Activated naive CD4-positive, alpha-beta T cell treated with anti-CD3 and anti-CD28 coated beads, Interleukin-2, amount 50 U/mL, for 24 hours (primary cell): Measurements from ENCODE around the gene CNNM1.
A peak's percentile ranks its signal among the peaks of the same experiment; 100 is the strongest.

Experiments
- H3K27ac Mint-ChIP-seq: one replicate; pipeline ENCODE4 v1.8.0; 2021; ENCODE audit warnings: mild to moderate bottlenecking, mixed read lengths
- H3K27me3 Mint-ChIP-seq: one replicate; pipeline ENCODE4 v1.8.0; 2021; ENCODE audit warnings: mixed read lengths
- H3K36me3 Mint-ChIP-seq: one replicate; pipeline ENCODE4 v1.8.0; 2021; ENCODE audit warnings: mixed read lengths
- H3K4me1 Mint-ChIP-seq: one replicate; pipeline ENCODE4 v1.8.0; 2021; ENCODE audit warnings: mixed read lengths
- H3K4me3 Mint-ChIP-seq: one replicate; pipeline ENCODE4 v1.8.0; 2021; ENCODE audit warnings: mild to moderate bottlenecking, mixed read lengths
- H3K9me3 Mint-ChIP-seq: one replicate; pipeline ENCODE4 v1.8.0; 2021; ENCODE audit warnings: mixed read lengths

Gene CNNM1

GRCh38 chr10:99328579-99329303 lies 415 bp upstream of the CNNM1 start:
- H3K9me3 Mint-ChIP-seq = no peaks in the 10 kb centered on the region
- H3K4me1 Mint-ChIP-seq = peaks cover 19% of the 10 kb centered on the region
- H3K4me3 Mint-ChIP-seq = peak overlapping the region; percentile 77

GRCh38 chr10:99329554-99330346 lies 594 bp downstream of the CNNM1 start:
- H3K9me3 Mint-ChIP-seq = no peaks in the 10 kb centered on the region
- H3K4me3 Mint-ChIP-seq = peak overlapping the region; percentile 70
- peaks cover 19% of the 10 kb centered on the region for H3K4me1 Mint-ChIP-seq
- H3K27ac Mint-ChIP-seq = no peak overlapping the region
- H3K36me3 Mint-ChIP-seq = no peaks in the 10 kb centered on the region
- H3K27me3 Mint-ChIP-seq = peaks cover 30% of the 10 kb centered on the region

More at GRCh38 chr10:99328579-99329303, 415 bp upstream of the CNNM1 start:
- H3K27ac Mint-ChIP-seq = no peak overlapping the region
- H3K27me3 Mint-ChIP-seq = peaks cover 32% of the 10 kb centered on the region
- no peaks in the 10 kb centered on the region for H3K36me3 Mint-ChIP-seq

GRCh38 chr10:99330347-99330924 lies 1.3 kb downstream of the CNNM1 start:
- Mint-ChIP-seq H3K27ac (no peak overlapping the region), H3K9me3 (no peaks in the 10 kb centered on the region), H3K4me3 (peak overlapping the region; percentile 70), H3K4me1 (peaks cover 19% of the 10 kb centered on the region), H3K36me3 (no peaks in the 10 kb centered on the region), H3K27me3 (peaks cover 30% of the 10 kb centered on the region)

- Mint-ChIP-seq H3K36me3 (no peaks in the 10 kb centered on the region), H3K27me3 (peaks cover 29% of the 10 kb centered on the region), H3K27ac (no peak overlapping the region), H3K9me3 (no peaks in the 10 kb centered on the region), H3K4me3 (peak overlapping the region; percentile 70), H3K4me1 (peaks cover 19% of the 10 kb centered on the region)
These were observed 2.1 kb downstream of the CNNM1 start for GRCh38 chr10:99331207-99331803.

DNA sequence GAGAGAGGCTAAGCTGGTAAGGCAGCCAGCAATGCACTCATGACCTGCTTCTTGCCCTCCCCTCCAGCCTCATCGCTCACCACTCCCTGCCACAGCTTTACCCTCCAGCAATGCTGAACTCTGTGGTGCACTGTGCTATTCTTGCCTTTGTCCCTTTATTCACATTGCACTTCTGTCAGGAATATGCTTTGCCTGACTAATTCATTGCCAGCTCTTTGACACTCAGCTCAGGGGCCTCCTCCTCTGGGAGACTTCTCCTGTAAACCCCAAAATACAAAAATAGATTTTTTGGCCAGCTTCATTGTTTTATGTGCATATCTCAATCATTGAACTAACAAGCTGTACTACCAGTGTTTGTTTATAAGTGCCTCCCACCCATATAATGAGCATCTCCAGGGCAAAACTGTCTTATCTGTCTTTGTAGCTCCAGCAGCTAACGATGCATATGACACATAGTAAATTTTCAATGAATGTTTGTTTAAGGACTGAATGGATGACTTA lies 8.2 kb downstream of the CNNM1 start:
- no peaks in the 10 kb centered on the region for H3K9me3 Mint-ChIP-seq
- H3K27me3 Mint-ChIP-seq = peaks cover 11% of the 10 kb centered on the region
- no peak overlapping the region for H3K4me3 Mint-ChIP-seq
- H3K4me1 Mint-ChIP-seq = no peaks in the 10 kb centered on the region
- no peaks in the 10 kb centered on the region for H3K36me3 Mint-ChIP-seq
- no peak overlapping the region for H3K27ac Mint-ChIP-seq

- no peaks in the 10 kb centered on the region for H3K36me3 Mint-ChIP-seq
- peaks cover 9% of the 10 kb centered on the region for H3K27me3 Mint-ChIP-seq
- H3K27ac Mint-ChIP-seq = no peak overlapping the region
- H3K9me3 Mint-ChIP-seq = no peaks in the 10 kb centered on the region
- H3K4me1 Mint-ChIP-seq = no peaks in the 10 kb centered on the region
- no peak overlapping the region for H3K4me3 Mint-ChIP-seq
These were observed 8.7 kb downstream of the CNNM1 start for GRCh38 chr10:99337901-99338300.

- no peaks in the 10 kb centered on the region for H3K36me3 Mint-ChIP-seq
- H3K4me3 Mint-ChIP-seq = no peak overlapping the region
- no peak overlapping the region for H3K27ac Mint-ChIP-seq
- peaks cover 9% of the 10 kb centered on the region for H3K27me3 Mint-ChIP-seq
- H3K4me1 Mint-ChIP-seq = no peaks in the 10 kb centered on the region
- H3K9me3 Mint-ChIP-seq = no peaks in the 10 kb centered on the region
These were observed 9.9 kb downstream of the CNNM1 start for GRCh38 chr10:99339077-99339476.

DNA sequence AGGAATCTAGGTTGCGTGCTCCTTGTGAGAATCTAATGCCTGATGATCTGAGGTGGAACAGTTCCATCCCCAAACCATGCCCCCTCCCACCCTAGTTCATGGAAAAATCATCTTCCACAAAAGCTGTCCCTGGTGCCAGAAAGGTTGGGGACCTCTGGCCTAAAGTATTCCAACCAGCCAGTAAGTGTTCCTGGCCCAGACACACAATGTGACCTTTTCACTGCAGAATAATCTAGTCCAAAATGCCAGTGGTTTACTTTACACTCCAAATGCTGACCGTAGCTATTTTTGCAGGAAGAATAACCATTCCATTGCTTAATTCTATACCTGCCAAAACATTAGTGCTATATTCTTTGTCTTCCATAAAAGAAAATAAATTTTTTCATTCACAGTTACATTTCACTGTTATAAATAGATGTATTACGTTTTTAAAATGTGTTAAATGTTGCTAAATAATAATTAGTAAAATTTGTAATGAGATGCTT lies 10.4 kb downstream of the CNNM1 start:
- Mint-ChIP-seq H3K36me3 (no peaks in the 10 kb centered on the region), H3K27me3 (peaks cover 12% of the 10 kb centered on the region), H3K27ac (no peak overlapping the region), H3K4me3 (no peak overlapping the region), H3K4me1 (no peaks in the 10 kb centered on the region), H3K9me3 (no peaks in the 10 kb centered on the region)

GRCh38 chr10:99340650-99341049 lies 11.5 kb downstream of the CNNM1 start:
- no peaks in the 10 kb centered on the region for H3K36me3 Mint-ChIP-seq
- H3K4me3 Mint-ChIP-seq = no peak overlapping the region
- H3K27me3 Mint-ChIP-seq = peaks cover 12% of the 10 kb centered on the region
- H3K4me1 Mint-ChIP-seq = no peaks in the 10 kb centered on the region
- H3K27ac Mint-ChIP-seq = no peak overlapping the region
- no peaks in the 10 kb centered on the region for H3K9me3 Mint-ChIP-seq

GRCh38 chr10:99341248-99341647 lies 12.1 kb downstream of the CNNM1 start:
- peaks cover 12% of the 10 kb centered on the region for H3K27me3 Mint-ChIP-seq
- H3K4me3 Mint-ChIP-seq = no peak overlapping the region
- no peak overlapping the region for H3K27ac Mint-ChIP-seq
- no peaks in the 10 kb centered on the region for H3K36me3 Mint-ChIP-seq
- H3K9me3 Mint-ChIP-seq = no peaks in the 10 kb centered on the region
- H3K4me1 Mint-ChIP-seq = no peaks in the 10 kb centered on the region

- no peaks in the 10 kb centered on the region for H3K9me3 Mint-ChIP-seq
- no peak overlapping the region for H3K27ac Mint-ChIP-seq
- H3K4me1 Mint-ChIP-seq = no peaks in the 10 kb centered on the region
- no peak overlapping the region for H3K4me3 Mint-ChIP-seq
- no peaks in the 10 kb centered on the region for H3K36me3 Mint-ChIP-seq
- peaks cover 12% of the 10 kb centered on the region for H3K27me3 Mint-ChIP-seq
These were observed 12.8 kb downstream of the CNNM1 start for GRCh38 chr10:99341860-99342490.

- Mint-ChIP-seq H3K36me3 (no peaks in the 10 kb centered on the region), H3K27me3 (peaks cover 9% of the 10 kb centered on the region), H3K9me3 (no peaks in the 10 kb centered on the region), H3K4me3 (no peak overlapping the region), H3K27ac (no peak overlapping the region), H3K4me1 (no peaks in the 10 kb centered on the region)
These were observed 14.1 kb downstream of the CNNM1 start for GRCh38 chr10:99343262-99343661.

DNA sequence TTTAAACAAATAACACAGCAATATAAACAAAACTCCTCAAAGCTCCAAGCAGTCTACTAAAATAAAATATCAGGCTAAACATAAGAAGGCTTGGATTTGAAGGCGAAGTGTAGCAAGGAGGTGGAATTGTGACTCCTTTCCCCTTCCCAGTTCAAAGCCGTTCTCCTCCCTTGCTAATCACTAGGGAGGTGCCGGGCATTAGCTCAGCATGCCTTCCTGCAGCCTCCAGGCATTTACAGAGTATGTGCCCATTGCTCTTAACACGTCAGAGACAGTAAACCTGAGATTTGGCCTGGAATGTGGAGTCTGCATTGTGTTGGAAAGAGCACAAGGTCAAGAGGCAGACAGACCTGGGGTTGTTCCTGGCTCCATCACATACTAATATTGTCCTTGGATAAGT lies 15.6 kb downstream of the CNNM1 start:
- H3K4me1 Mint-ChIP-seq = no peaks in the 10 kb centered on the region
- no peak overlapping the region for H3K27ac Mint-ChIP-seq
- H3K9me3 Mint-ChIP-seq = no peaks in the 10 kb centered on the region
- H3K4me3 Mint-ChIP-seq = no peak overlapping the region
- H3K36me3 Mint-ChIP-seq = no peaks in the 10 kb centered on the region
- H3K27me3 Mint-ChIP-seq = peaks cover 9% of the 10 kb centered on the region

DNA sequence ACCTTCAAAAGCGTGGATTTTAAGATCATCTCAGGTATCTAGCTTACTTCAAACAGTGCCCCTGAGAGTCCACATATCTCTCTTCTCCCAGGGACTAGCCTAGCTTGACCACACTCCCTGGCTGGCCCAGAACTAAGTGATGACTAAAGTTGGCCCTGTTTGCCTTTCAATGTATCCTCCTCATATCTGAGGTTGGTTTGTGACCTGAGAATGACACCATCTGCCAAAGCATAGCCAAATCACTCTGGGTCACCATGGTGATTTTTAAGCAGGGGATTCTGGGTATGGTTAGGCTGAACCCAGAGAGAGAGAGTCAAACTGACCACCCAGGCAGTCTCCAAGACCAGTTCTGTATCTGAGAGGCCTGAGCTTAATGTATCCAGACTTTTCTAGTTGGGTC lies 16.2 kb downstream of the CNNM1 start:
- H3K27ac Mint-ChIP-seq = no peak overlapping the region
- H3K4me3 Mint-ChIP-seq = no peak overlapping the region
- no peaks in the 10 kb centered on the region for H3K9me3 Mint-ChIP-seq
- H3K4me1 Mint-ChIP-seq = no peaks in the 10 kb centered on the region
- H3K27me3 Mint-ChIP-seq = peaks cover 9% of the 10 kb centered on the region
- no peaks in the 10 kb centered on the region for H3K36me3 Mint-ChIP-seq

- Mint-ChIP-seq H3K36me3 (no peaks in the 10 kb centered on the region), H3K27me3 (peaks cover 7% of the 10 kb centered on the region), H3K4me1 (no peaks in the 10 kb centered on the region), H3K9me3 (no peaks in the 10 kb centered on the region), H3K27ac (no peak overlapping the region), H3K4me3 (no peak overlapping the region)
These were observed 17.1 kb downstream of the CNNM1 start for GRCh38 chr10:99346247-99346646.
